Smooth muscle cell (in vitro differentiated cells): ENCODE data around the gene TBC1D10A. TPM values are rescaled to one million over a fixed set of nuclear protein-coding genes. Genes with fewer than 3 reads are reported as not detected.

Source experiments
- DNase-seq: peaks from one replicate; lab custom pipeline; 2025; ENCODE audit not compliant: unreplicated experiment; lab: John Stamatoyannopoulos, UW
- H2AFZ ChIP-seq: fragments of 200-600 bp; sonication (generic); 2 replicates; pipeline ENCODE4 v1.6.0; 2016; ENCODE audit warnings: antibody characterized with exemption, low read depth, mild to moderate bottlenecking
- H3F3A ChIP-seq: fragments of 200-600 bp; sonication (generic); 2 replicates; pipeline ENCODE4 v1.6.0; 2017; ENCODE audit warnings: antibody characterized with exemption, low read depth
- H3K27ac ChIP-seq: fragments of 200-600 bp; sonication (generic); 2 replicates; pipeline ENCODE4 v1.5.1; 2016; ENCODE audit warnings: low read depth, mild to moderate bottlenecking
- H3K27me3 ChIP-seq: fragments of 200-600 bp; sonication (generic); 2 replicates; pipeline ENCODE4 v1.6.1; 2016; ENCODE audit warnings: low read depth, mild to moderate bottlenecking
- H3K36me3 ChIP-seq: fragments of 200-600 bp; sonication (generic); 2 replicates; pipeline ENCODE4 v1.5.1; 2016; ENCODE audit warnings: low read depth
- H3K4me1 ChIP-seq: fragments of 200-600 bp; sonication (generic); 2 replicates; pipeline ENCODE4 v1.5.1; 2016; ENCODE audit warnings: low read depth
- H3K4me2 ChIP-seq: fragments of 200-600 bp; sonication (generic); 2 replicates; pipeline ENCODE4 v1.6.0; 2016; ENCODE audit warnings: mild to moderate bottlenecking
- H3K4me3 ChIP-seq: fragments of 200-600 bp; sonication (generic); 2 replicates; pipeline ENCODE4 v1.5.1; 2016; ENCODE audit warnings: mild to moderate bottlenecking
- H3K79me2 ChIP-seq: fragments of 200-600 bp; sonication (generic); 2 replicates; pipeline ENCODE4 v1.6.0; 2016; ENCODE audit warnings: low read depth, mild to moderate bottlenecking
- H3K9ac ChIP-seq: fragments of 200-600 bp; sonication (generic); 2 replicates; pipeline ENCODE4 v1.6.0; 2016; ENCODE audit warnings: low read depth
- H3K9me3 ChIP-seq: fragments of 200-600 bp; sonication (generic); replicated peaks from 2 replicates; pipeline ENCODE4 v1.5.1; 2016; ENCODE audit warnings: low read depth
- H4K20me1 ChIP-seq: fragments of 200-600 bp; sonication (generic); 2 replicates; pipeline ENCODE4 v1.6.0; 2016; ENCODE audit warnings: low read depth
- CTCF ChIP-seq: fragments of 200-600 bp; sonication (generic); IDR thresholded peaks from 2 replicates; pipeline ENCODE4 v1.5.1; 2017; ENCODE audit warnings: borderline replicate concordance, mild to moderate bottlenecking, antibody characterized with exemption; ENCODE audit not compliant: insufficient read depth, poor library complexity, severe bottlenecking
- WGBS: methylation state at CpG from one replicate; pipeline ENCODE4 v1.1.7; 2016; ENCODE audit warnings: low lambda C conversion rate; 5-methylcytosine and 5-hydroxymethylcytosine counted together
- polyA plus RNA-seq: library from polyadenylated mRNA; unstranded; fragments of >200 nt; fragmentation: Nextera tagmentation; extraction: Ambion mirVana; gene quantifications from 2 replicates; pipeline ENCODE4 v1.2.1, GENCODE V29; 2016
- total RNA-seq: library from RNA; depleted of rRNA; stranded (reverse); fragments of >200 nt; gene quantifications from 2 replicates; pipeline ENCODE4 v1.2.3, GENCODE V29; 2014

TBC1D10A gene
- total and polyA plus RNA-seq, 2 experiments from 2014 or later = 16.8 to 51.1 TPM

DNA sequence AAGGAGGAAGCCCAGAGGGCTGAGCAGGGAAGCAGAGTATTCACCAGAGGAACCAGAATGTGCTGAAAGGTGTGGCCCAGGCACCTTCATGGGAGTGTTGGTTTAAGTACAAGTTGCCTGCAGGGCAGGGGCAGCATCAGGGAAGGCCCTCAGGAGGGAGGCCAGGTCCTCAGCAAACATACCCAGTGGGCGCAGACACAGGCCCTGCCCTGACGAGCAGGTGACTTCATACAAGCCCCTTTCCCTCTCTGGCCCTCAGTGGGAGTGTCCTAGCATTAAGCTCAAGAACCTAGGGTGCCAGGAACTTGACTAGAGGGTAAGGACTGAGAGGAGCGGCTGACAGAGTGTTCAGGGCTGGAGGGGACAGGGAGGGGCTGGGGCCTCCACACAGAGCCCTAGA lies 29.9 kb downstream of the TBC1D10A start:
- no peaks in the 10 kb centered on the region for H3K9me3 ChIP-seq
- no peak overlapping the region for H3K27ac ChIP-seq
- no peak overlapping the region for H3K9ac ChIP-seq
- H4K20me1 ChIP-seq = peaks cover 99% of the 10 kb centered on the region
- H3K4me2 ChIP-seq = no peak overlapping the region
- H3K79me2 ChIP-seq = peaks cover 9% of the 10 kb centered on the region
- no peaks in the 10 kb centered on the region for H3K36me3 ChIP-seq
- no peaks in the 10 kb centered on the region for H3F3A ChIP-seq
- WGBS = 84% methylated on average over 3 of the region's 3 CpGs
- no peak for TF ChIP-seq CTCF
- H3K4me1 ChIP-seq = no peaks in the 10 kb centered on the region
- H3K27me3 ChIP-seq = no peaks in the 10 kb centered on the region
- no peak overlapping the region for H3K4me3 ChIP-seq
- DNase-seq = no peak
- H2AFZ ChIP-seq = no peak overlapping the region

GRCh38 chr22:30296324-30296723 lies 30.4 kb downstream of the TBC1D10A start:
- no peak for TF ChIP-seq CTCF
- Histone ChIP-seq H3K79me2 (peaks cover 9% of the 10 kb centered on the region), H3K4me1 (no peaks in the 10 kb centered on the region), H3K27me3 (no peaks in the 10 kb centered on the region), H2AFZ (no peak overlapping the region), H3K4me3 (no peak overlapping the region), H3K4me2 (no peak overlapping the region), H4K20me1 (peaks cover 99% of the 10 kb centered on the region), H3K27ac (no peak overlapping the region), H3F3A (peaks cover 2% of the 10 kb centered on the region), H3K9me3 (no peaks in the 10 kb centered on the region), H3K36me3 (no peaks in the 10 kb centered on the region), H3K9ac (no peak overlapping the region)
- WGBS = 93% methylated on average over 4 of the region's 4 CpGs
- no peak for DNase-seq

DNA sequence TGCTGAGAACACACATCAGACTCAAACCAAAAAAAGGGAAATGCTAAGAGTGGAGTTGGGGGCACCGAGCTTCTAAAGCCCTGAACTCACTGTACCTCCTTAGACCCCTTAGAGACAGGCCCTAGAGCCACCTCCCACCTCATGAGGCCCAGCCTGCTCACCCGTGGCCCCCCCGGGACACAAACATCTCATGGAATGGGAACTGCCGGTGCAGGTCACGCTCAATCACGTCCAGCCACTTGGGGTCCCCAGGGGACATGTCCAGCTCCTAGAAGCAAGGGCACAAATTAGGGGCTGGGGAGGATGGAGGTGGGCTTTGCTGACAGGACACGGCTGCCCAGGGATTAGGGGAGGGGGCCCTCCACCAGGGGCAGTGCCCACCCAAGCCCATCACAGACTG lies 31.2 kb downstream of the TBC1D10A start:
- H3K79me2 ChIP-seq = peaks cover 2% of the 10 kb centered on the region
- H3K4me2 ChIP-seq = no peak overlapping the region
- H4K20me1 ChIP-seq = peaks cover 95% of the 10 kb centered on the region
- H3K9me3 ChIP-seq = no peaks in the 10 kb centered on the region
- H3K27ac ChIP-seq = no peak overlapping the region
- H3K9ac ChIP-seq = no peak overlapping the region
- WGBS = 82% methylated on average over 7 of the region's 7 CpGs
- no peaks in the 10 kb centered on the region for H3K27me3 ChIP-seq
- H3K4me1 ChIP-seq = no peaks in the 10 kb centered on the region
- no peak for TF ChIP-seq CTCF
- H3K4me3 ChIP-seq = no peak overlapping the region
- H3K36me3 ChIP-seq = no peaks in the 10 kb centered on the region
- H2AFZ ChIP-seq = no peak overlapping the region
- no peak for DNase-seq
- H3F3A ChIP-seq = peaks cover 10% of the 10 kb centered on the region

DNA sequence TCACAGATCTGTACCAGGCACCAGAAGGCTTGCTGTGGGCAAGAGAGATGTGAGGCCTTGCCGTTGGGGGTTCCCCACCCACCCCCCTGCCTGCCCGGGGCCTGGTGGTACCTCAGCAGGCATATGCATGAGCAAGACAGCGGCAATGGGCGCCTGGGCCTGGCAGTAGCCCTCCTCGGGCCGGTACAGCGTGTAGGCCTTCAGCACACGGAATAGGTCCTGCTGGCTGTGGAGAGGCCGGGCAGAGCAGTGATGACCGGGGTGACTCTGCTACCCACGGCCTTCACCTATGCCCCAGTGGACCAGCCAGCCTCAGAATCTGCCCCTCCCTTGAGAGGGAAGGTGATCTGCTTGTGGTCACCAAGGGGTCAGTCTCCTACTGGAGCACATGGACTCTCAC lies 31.9 kb downstream of the TBC1D10A start:
- no peak overlapping the region for H2AFZ ChIP-seq
- no peak for TF ChIP-seq CTCF
- H3K4me2 ChIP-seq = no peak overlapping the region
- 100% methylated on average over 7 of the region's 11 CpGs for WGBS
- no peaks in the 10 kb centered on the region for H3K36me3 ChIP-seq
- no peak overlapping the region for H3K27ac ChIP-seq
- H3K4me1 ChIP-seq = peaks cover 5% of the 10 kb centered on the region
- no peaks in the 10 kb centered on the region for H3K9me3 ChIP-seq
- H3K79me2 ChIP-seq = no peaks in the 10 kb centered on the region
- H3K9ac ChIP-seq = no peak overlapping the region
- H3F3A ChIP-seq = peaks cover 17% of the 10 kb centered on the region
- H4K20me1 ChIP-seq = peaks cover 95% of the 10 kb centered on the region
- H3K4me3 ChIP-seq = no peak overlapping the region
- no peaks in the 10 kb centered on the region for H3K27me3 ChIP-seq
- no peak for DNase-seq
